Lung (tissue), 12 donors: ENCODE data around the gene LYPD6. TPM values are rescaled to one million over a fixed set of nuclear protein-coding genes. Genes with fewer than 3 reads are reported as not detected.

Experiments used
- ATAC-seq: fragments of 200-7000 bp; cut with Tn5 transposase; one replicate; pipeline ENCODE4 v1.9.1; 2020; ENCODE audit warnings: moderate number of reproducible peaks; ENCODE audit not compliant: insufficient read depth, low FRiP score
- DNase-seq, 3 donors: peaks; one replicate each; pipeline ENCODE4 v3.0.0-alpha.2; 2013 to 2017
- H3K27ac ChIP-seq, 2 donors: one replicate each; pipeline ENCODE4 v1.5.1; 2013; ENCODE audit warnings: mild to moderate bottlenecking in 2 of 2, moderate library complexity in 2 of 2, control low read depth in 1 of 2, inconsistent platforms in 1 of 2, low read depth in 1 of 2, low read length in 1 of 2
- H3K27me3 ChIP-seq, 3 donors: one replicate each; pipeline ENCODE4 v1.5.1; 2013; ENCODE audit warnings: low read length in 2 of 3; ENCODE audit not compliant: control insufficient read depth in 3 of 3, insufficient read depth in 3 of 3
- H3K36me3 ChIP-seq, 4 donors: one replicate each; pipeline ENCODE4 v1.5.1; 2013; ENCODE audit warnings: low read length in 4 of 4, mild to moderate bottlenecking in 1 of 4, moderate library complexity in 1 of 4; ENCODE audit not compliant: control insufficient read depth in 4 of 4, insufficient read depth in 4 of 4
- H3K4me1 ChIP-seq, 5 donors: one replicate each; pipeline ENCODE4 v1.5.1; 2013; ENCODE audit warnings: low read length in 5 of 5, mild to moderate bottlenecking in 2 of 5, moderate library complexity in 1 of 5; ENCODE audit not compliant: control insufficient read depth in 5 of 5, insufficient read depth in 5 of 5
- H3K4me3 ChIP-seq: one replicate; pipeline ENCODE4 v1.5.1; 2013; ENCODE audit warnings: mild to moderate bottlenecking, control low read depth, moderate library complexity
- H3K9ac ChIP-seq, 2 donors: one replicate each; pipeline ENCODE4 v1.5.1; 2013; ENCODE audit warnings: low read length in 2 of 2, control low read depth in 1 of 2; ENCODE audit not compliant: insufficient read depth in 1 of 2
- H3K9me3 ChIP-seq, 4 donors: one replicate each; pipeline ENCODE4 v1.5.1; 2013; ENCODE audit warnings: low read length in 3 of 4, mild to moderate bottlenecking in 1 of 4, moderate library complexity in 1 of 4; ENCODE audit not compliant: control insufficient read depth in 4 of 4, insufficient read depth in 3 of 4
- CTCF ChIP-seq: IDR thresholded peaks from 2 replicates; pipeline ENCODE4 v1.5.1; 2012; ENCODE audit warnings: mild to moderate bottlenecking; ENCODE audit errors: control extremely low read depth, extremely low read depth
- WGBS, 2 donors: extraction: QIAGEN DNeasy Blood & Tissue Kit; methylation state at CpG; one replicate each; pipeline ENCODE4 v1.1.7; 2013; 5-methylcytosine and 5-hydroxymethylcytosine counted together
- polyA plus RNA-seq, 2 donors: library from polyadenylated mRNA; stranded (reverse); fragments of 200-250 nt; gene quantifications; one replicate each; pipeline ENCODE4 v1.2.1, GENCODE V29; 2013
- total RNA-seq, 2 donors: library from RNA; depleted of rRNA in 1 of 2; stranded (reverse); fragments of >200 nt in 1 of 2; gene quantifications; one replicate each; pipeline ENCODE4 v1.2.1, GENCODE V29; 2014 to 2021
- donor health status: control.
- donor health status: control.
- donor health status: Bipolar disorder and iron deficiency.
- donor health status: healthy.
- donor health status: DM: yes; HTN: yes; CAD: no.

LYPD6 gene
- total and polyA plus RNA-seq, 4 donors = 0.16 to 6.3 (median 0.48) TPM

DNA sequence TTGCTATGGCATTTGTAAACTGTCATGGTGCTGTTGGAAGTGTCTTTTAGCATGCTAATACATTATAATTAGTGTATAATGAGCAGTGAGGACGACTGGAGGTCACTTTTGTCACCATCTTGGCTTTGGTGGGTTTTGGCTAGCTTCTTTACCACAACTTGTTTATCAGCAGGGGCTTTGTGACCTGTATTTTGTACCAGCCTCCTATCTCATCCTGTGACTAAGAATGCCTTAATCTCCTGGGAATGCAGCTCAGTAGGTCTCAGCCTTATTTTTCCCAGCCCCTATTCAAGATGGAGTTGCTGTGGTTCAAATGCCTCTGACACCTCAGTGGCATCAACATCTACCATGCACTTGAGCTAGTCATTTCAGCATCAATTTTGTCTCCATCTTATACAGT is 29.7 kb downstream of the LYPD6 start:
- no peaks in the 10 kb centered on the region for H3K9me3 ChIP-seq
- TF ChIP-seq CTCF = no peak
- no peak for DNase-seq
- 57 to 58% methylated on average over 1 of the region's 1 CpG for WGBS, 2 donors
- H3K4me3 ChIP-seq = no peak overlapping the region
- no peak overlapping the region for H3K27ac ChIP-seq
- H3K9ac ChIP-seq = no peak overlapping the region
- ATAC-seq = no peak
- no peaks in the 10 kb centered on the region for H3K4me1 ChIP-seq
- H3K36me3 ChIP-seq = peaks cover 0 to 3% (median 0%) of the 10 kb centered on the region in 4 donors
- no peaks in the 10 kb centered on the region for H3K27me3 ChIP-seq

DNA sequence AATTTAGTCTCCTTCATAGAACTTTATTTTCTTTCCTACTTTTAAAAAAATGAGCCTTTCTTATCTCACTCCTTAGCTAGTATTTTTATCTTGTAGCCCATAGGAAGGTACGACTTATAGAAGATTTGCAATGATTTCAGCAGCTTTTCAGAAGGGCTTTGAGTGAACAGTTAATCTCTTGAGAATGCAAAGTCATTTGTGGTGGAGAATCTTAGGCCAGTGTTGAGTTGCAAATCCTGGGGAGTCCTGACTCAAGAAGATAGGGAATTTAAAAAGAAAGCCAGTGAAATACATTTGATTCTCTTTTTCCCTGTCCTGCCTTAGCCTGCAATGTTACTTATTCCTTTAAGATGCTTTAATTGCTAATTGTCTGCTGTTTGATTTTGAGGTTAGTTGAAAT is 33.6 kb downstream of the LYPD6 start:
- ATAC-seq (no peak), DNase-seq (no peak)
- 74 to 85% methylated on average over 1 of the region's 1 CpG for WGBS, 2 donors
- Histone ChIP-seq H3K36me3 (peaks cover 0 to 3% (median 0%) of the 10 kb centered on the region in 4 donors), H3K4me3 (no peak overlapping the region), H3K9ac (no peak overlapping the region), H3K27me3 (no peaks in the 10 kb centered on the region), H3K4me1 (no peaks in the 10 kb centered on the region), H3K9me3 (peaks cover 0 to 2% (median 0%) of the 10 kb centered on the region in 4 donors), H3K27ac (no peak overlapping the region)
- TF ChIP-seq CTCF = no peak

DNA sequence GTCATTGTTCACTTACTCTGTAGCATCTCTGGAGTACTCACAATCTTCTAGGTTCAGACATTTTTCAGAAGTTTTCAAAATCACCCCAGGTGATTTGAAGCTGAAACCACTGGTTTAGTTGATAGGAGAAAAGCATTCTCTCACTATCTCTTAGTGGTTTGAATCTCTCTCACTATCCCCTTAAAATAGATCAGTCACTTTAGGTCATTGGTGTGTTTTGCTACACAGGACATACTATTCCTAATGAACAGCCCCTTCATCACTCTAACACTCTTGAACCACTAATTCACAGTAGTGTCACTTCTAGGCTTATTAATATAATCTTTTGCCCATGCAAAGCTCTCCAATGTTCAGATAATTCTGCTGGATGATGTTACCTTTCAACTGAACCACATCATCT is 34.5 kb downstream of the LYPD6 start:
- Histone ChIP-seq H3K9me3 (peaks cover 0 to 4% (median 0%) of the 10 kb centered on the region in 4 donors), H3K27me3 (no peaks in the 10 kb centered on the region), H3K36me3 (peaks cover 0 to 3% (median 0%) of the 10 kb centered on the region in 4 donors), H3K27ac (no peak overlapping the region), H3K4me3 (no peak overlapping the region), H3K9ac (no peak overlapping the region), H3K4me1 (no peaks in the 10 kb centered on the region)
- no peak for TF ChIP-seq CTCF
- DNase-seq = no peak
- no peak for ATAC-seq

DNA sequence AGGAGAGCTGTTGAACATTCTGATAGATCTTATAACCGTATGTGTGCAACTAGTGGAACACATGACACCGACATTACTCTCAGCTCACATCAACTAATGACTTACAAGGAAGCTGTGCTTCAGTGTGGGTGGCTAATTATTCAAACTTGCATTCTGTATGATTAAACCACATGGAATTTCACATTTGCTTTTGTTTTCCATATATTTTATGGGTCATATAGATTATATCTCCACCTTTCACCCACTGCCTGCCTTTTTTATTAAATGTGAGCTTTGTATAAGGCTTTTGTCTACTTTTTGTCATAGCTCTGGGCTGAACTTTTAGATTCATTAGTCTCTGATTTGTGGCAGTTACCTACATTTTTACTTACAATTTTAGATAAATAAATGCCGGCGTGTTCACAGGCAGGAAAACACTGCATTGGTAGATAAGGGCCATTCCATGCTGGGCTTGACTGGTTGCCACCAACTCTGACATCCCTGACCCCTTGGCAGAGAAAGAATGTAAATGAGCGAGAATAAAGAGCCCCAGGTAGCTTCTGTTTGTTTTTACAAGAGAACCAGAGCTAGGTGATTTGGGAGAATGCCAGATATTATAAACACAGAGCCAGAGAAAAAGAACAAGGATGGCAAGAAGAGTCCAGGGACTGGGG is 35.7 kb downstream of the LYPD6 start:
- no peak overlapping the region for H3K9ac ChIP-seq
- ATAC-seq = no peak
- TF ChIP-seq CTCF = no peak

More for the DNA sequence above, 35.7 kb downstream of the LYPD6 start:
- Histone ChIP-seq H3K4me1 (no peaks in the 10 kb centered on the region), H3K9me3 (peaks cover 0 to 4% (median 0%) of the 10 kb centered on the region in 4 donors), H3K27ac (no peak overlapping the region), H3K4me3 (no peak overlapping the region), H3K36me3 (peaks cover 0 to 3% (median 0%) of the 10 kb centered on the region in 4 donors), H3K27me3 (no peaks in the 10 kb centered on the region)
- peak in 2 of 3 donors; percentile 14 to 28 for DNase-seq
- WGBS, 2 donors = 50 to 58% methylated on average over 5 of the region's 5 CpGs
